ENCODE measurements around the gene RNASE13. TPM values are rescaled to one million over a fixed set of nuclear protein-coding genes. Genes with fewer than 3 reads are reported as not detected.

RNASE13 gene, protein sequence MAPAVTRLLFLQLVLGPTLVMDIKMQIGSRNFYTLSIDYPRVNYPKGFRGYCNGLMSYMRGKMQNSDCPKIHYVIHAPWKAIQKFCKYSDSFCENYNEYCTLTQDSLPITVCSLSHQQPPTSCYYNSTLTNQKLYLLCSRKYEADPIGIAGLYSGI
- not detected for total RNA-seq

DNA sequence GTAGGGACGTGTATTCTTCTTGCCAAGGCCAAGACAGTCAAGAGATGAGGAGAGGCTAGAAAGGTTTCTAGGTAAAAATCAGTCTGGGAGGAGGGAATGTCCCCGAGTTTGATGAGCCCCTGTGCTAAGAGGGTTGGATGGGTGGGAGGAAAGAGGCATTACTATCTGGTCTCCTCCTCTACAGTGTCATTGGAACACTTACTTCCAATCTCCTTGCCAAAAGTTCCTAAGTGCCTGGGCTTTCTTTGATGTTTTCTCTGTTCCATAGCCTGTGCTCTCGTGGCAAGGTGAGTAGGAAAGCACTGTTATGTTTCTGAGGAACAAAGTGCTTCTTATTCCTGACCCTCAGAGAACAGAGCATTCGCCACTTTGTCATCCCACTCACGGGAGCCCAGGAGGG is at the start of gene RNASE13:
TSS of gene RNASE13 (minus strand) at position 101 of the 400 bp plus-strand sequence. CDS start 519 bp downstream, outside the sequence.
- no peaks in the 10 kb centered on the region for H3K9me3 ChIP-seq (ENCODE audit: low read depth, low read length)
- no peaks in the 10 kb centered on the region for H3K4me1 ChIP-seq (ENCODE audit: insufficient read depth, low read length)
- no peaks in the 10 kb centered on the region for H3K27me3 ChIP-seq (ENCODE audit: insufficient read depth, low read length)
- no peak within 1 kb of the TSS for H3K4me3 ChIP-seq (ENCODE audit: low read length)

DNA sequence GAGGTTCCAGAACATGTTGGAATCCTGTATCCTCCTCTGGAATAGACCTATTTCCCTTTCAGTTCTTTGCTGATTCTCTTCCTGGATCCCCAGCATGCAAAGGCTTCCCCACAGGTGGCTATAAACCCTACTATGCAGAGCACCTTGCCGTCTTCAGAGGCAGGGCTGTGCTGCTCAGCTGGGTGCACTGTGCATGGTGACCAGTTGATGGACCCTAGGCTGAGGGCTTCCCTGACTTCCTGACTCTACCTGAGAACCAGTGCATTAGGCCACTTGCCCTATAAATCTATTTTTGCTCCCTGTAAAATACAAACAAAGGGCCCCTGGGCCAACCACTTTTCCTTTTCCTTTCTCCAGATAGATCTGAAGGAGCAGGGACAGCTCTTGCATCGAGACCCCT is 49.8 kb upstream of the RNASE13 start:
- no peaks in the 10 kb centered on the region for H3K9me3 ChIP-seq (ENCODE audit: low read depth, low read length)
- H3K4me3 ChIP-seq (ENCODE audit: low read length), result no peak overlapping the region
- no peaks in the 10 kb centered on the region for H3K27me3 ChIP-seq (ENCODE audit: insufficient read depth, low read length)
- peaks cover 46% of the 10 kb centered on the region for H3K4me1 ChIP-seq (ENCODE audit: insufficient read depth, low read length)

DNA sequence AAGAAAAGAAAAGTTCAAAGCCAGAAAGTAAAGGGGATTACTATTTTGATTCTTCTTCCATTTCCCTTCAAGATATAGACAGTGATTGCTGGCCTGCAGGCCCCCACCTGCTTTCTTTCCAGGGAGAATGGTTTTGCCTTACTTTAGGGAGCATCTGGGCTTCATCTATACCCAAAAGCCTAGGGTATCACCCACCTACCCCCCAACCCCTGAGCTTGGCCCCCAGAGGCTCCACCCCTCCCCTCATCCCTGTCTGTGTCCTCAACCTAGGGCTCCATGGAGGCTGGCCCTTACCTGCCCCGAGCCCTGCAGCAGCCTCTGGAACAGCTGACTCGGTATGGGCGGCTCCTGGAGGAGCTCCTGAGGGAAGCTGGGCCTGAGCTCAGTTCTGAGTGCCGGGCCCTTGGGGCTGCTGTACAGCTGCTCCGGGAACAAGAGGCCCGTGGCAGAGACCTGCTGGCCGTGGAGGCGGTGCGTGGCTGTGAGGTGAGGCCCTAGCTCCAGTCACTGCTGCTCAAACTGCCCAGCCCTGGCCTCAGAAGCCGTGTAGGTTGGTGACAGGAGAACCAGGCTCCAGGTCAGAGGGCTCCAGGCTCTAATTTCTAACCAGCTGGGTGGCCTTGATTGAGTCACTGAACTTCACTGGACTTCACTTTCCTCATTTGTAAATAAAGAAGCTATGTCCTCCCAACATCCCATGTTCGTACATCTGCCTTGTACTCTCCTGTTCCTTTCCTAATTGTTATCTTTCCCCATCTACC is 49.1 kb upstream of the RNASE13 start:
- Histone ChIP-seq H3K27me3 (ENCODE audit: insufficient read depth, low read length) (no peaks in the 10 kb centered on the region), H3K4me1 (ENCODE audit: insufficient read depth, low read length) (peaks cover 46% of the 10 kb centered on the region), H3K4me3 (ENCODE audit: low read length) (no peak overlapping the region), H3K9me3 (ENCODE audit: low read depth, low read length) (no peaks in the 10 kb centered on the region)

DNA sequence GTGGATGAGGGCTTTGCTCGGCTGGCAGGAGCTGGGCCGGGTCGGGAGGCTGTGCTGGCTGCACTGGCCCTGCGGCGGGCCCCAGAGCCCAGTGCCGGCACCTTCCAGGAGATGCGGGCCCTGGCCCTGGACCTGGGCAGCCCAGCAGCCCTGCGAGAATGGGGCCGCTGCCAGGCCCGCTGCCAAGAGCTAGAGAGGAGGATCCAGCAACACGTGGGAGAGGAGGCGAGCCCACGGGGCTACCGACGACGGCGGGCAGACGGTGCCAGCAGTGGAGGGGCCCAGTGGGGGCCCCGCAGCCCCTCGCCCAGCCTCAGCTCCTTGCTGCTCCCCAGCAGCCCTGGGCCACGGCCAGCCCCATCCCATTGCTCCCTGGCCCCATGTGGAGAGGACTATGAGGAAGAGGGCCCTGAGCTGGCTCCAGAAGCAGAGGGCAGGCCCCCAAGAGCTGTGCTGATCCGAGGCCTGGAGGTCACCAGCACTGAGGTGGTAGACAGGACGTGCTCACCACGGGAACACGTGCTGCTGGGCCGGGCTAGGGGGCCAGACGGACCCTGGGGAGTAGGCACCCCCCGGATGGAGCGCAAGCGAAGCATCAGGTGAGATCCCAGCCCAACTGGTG is 47.0 kb upstream of the RNASE13 start:
- Histone ChIP-seq H3K4me3 (ENCODE audit: low read length) (no peak overlapping the region), H3K4me1 (ENCODE audit: insufficient read depth, low read length) (peaks cover 25% of the 10 kb centered on the region), H3K27me3 (ENCODE audit: insufficient read depth, low read length) (no peaks in the 10 kb centered on the region), H3K9me3 (ENCODE audit: low read depth, low read length) (no peaks in the 10 kb centered on the region)

DNA sequence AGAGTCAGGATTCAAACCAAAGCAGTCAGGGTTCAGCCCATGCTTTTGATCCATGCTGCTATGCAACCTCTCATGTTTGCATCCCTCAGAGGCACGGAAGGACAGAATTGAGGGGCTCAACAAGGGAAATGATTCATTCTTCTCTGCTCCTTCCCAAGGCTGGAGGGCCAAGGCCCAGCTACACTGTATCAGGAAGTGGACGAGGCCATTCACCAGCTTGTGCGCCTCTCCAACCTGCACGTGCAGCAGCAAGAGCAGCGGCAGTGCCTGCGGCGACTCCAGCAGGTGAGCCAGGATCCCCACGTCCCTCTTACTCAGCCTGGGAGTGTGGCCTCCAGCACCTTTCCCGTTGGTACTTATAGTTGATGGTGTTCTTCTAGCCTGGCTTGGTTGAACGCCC is 44.1 kb upstream of the RNASE13 start:
- no peak overlapping the region for H3K4me3 ChIP-seq (ENCODE audit: low read length)
- H3K4me1 ChIP-seq (ENCODE audit: insufficient read depth, low read length), result no peaks in the 10 kb centered on the region
- H3K9me3 ChIP-seq (ENCODE audit: low read depth, low read length), result no peaks in the 10 kb centered on the region
- no peaks in the 10 kb centered on the region for H3K27me3 ChIP-seq (ENCODE audit: insufficient read depth, low read length)

DNA sequence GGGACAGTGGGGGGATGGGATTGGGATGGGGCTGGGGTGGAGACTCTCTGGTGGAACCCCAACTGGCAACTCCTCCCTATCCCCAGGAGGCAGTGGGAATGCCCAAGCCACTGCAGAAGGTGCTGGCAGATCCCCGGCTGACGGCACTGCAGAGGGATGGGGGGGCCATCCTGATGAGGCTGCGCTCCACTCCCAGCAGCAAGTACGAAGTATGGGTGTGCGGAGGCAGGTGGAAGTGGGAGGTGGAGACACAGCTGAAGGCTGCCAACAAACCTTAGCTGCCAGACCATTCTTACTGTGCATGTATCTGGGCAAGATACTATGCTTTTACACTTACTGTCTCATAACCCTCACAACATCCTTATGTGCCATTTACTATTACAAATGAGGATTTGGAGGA is 43.7 kb upstream of the RNASE13 start:
- H3K9me3 ChIP-seq (ENCODE audit: low read depth, low read length), result no peaks in the 10 kb centered on the region
- no peak overlapping the region for H3K4me3 ChIP-seq (ENCODE audit: low read length)
- no peaks in the 10 kb centered on the region for H3K4me1 ChIP-seq (ENCODE audit: insufficient read depth, low read length)
- no peaks in the 10 kb centered on the region for H3K27me3 ChIP-seq (ENCODE audit: insufficient read depth, low read length)

DNA sequence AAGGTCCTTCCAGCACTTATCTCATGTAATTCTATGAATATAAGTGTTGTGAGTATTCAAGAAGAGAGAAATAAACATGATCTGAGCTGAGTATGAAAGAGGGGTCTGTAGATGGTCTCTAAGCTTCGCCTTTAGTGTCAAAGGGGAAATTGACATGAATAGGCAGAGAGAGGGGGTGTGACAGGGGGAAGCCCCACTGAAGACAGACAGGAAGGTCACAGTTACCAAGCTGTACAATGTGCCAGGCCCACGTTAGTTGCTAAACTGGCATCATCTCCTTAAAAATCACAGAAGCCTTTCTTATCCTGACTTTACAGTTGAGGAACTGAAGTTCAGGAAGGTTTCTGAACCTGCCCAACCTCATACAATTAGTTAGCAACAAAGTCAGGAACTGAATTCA is 43.1 kb upstream of the RNASE13 start:
- Histone ChIP-seq H3K9me3 (ENCODE audit: low read depth, low read length) (no peaks in the 10 kb centered on the region), H3K27me3 (ENCODE audit: insufficient read depth, low read length) (no peaks in the 10 kb centered on the region), H3K4me1 (ENCODE audit: insufficient read depth, low read length) (peaks cover 6% of the 10 kb centered on the region), H3K4me3 (ENCODE audit: low read length) (no peak overlapping the region)

DNA sequence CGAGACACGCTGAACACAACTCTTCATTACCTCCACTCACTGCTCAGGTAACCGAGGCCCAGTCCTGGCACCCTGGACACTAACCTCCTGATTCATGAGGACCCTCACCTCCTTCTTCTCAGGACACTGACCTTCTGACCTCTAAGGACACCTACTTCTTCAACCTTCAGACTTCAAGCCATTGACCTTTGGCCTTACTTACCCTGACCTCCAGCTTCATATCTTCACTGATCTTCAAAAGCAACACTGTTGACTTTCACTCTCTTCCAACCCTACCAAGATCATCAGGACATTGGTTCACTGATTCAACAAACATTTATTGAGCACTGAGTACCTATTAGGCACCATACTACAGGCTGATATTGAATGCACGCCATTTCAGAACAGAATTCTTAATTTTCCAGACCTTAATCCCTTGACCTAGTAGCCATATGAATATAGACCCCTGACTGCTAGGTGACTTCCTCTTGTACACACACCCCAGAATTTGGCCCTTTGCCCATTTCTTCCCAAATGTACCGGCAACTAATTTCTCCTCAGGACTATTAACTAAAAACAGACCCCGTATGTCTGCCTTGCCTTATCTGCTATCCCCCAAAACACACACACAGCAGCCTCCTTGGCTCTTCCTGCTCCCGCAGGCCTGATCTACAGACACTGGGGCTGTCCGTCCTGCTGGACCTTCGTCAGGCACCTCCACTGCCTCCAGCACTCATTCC is 41.3 kb upstream of the RNASE13 start:
- peaks cover 2% of the 10 kb centered on the region for H3K27me3 ChIP-seq (ENCODE audit: insufficient read depth, low read length)
- no peaks in the 10 kb centered on the region for H3K9me3 ChIP-seq (ENCODE audit: low read depth, low read length)
- H3K4me3 ChIP-seq (ENCODE audit: low read length), result no peak overlapping the region
- H3K4me1 ChIP-seq (ENCODE audit: insufficient read depth, low read length), result peaks cover 23% of the 10 kb centered on the region

DNA sequence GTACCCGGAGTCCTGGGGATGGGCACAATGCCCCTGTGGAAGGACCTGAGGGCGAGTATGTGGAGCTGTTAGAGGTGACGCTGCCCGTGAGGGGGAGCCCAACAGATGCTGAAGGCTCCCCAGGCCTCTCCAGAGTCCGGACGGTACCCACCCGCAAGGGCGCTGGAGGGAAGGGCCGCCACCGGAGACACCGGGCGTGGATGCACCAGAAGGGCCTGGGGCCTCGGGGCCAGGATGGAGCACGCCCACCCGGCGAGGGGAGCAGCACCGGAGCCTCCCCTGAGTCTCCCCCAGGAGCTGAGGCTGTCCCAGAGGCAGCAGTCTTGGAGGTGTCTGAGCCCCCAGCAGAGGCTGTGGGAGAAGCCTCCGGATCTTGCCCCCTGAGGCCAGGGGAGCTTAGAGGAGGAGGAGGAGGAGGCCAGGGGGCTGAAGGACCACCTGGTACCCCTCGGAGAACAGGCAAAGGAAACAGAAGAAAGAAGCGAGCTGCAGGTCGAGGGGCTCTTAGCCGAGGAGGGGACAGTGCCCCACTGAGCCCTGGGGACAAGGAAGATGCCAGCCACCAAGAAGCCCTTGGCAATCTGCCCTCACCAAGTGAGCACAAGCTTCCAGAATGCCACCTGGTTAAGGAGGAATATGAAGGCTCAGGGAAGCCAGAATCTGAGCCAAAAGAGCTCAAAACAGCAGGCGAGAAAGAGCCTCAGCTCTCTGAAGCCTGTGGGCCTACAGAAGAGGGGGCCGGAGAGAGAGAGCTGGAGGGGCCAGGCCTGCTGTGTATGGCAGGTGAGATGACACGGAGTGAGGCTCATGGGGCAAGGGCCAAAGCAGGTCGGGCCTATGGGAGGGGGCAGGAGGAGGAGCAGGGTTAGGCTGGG is 40.0 kb upstream of the RNASE13 start:
- H3K4me1 ChIP-seq (ENCODE audit: insufficient read depth, low read length), result peaks cover 32% of the 10 kb centered on the region

DNA sequence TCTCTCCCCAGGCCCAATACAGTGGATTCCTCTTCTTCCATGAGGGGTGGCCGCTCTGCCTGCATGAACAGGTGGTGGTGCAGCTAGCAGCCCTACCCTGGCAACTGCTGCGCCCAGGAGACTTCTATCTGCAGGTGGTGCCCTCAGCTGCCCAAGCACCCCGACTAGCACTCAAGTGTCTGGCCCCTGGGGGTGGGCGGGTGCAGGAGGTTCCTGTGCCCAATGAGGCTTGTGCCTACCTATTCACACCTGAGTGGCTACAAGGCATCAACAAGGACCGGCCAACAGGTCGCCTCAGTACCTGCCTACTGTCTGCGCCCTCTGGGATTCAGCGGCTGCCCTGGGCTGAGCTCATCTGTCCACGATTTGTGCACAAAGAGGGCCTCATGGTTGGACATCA is 39.3 kb upstream of the RNASE13 start:
- Histone ChIP-seq H3K9me3 (ENCODE audit: low read depth, low read length) (no peaks in the 10 kb centered on the region), H3K4me1 (ENCODE audit: insufficient read depth, low read length) (peaks cover 39% of the 10 kb centered on the region), H3K4me3 (ENCODE audit: low read length) (no peak overlapping the region), H3K27me3 (ENCODE audit: insufficient read depth, low read length) (peaks cover 17% of the 10 kb centered on the region)

More for the DNA sequence above, 40.0 kb upstream of the RNASE13 start:
- Histone ChIP-seq H3K4me3 (ENCODE audit: low read length) (no peak overlapping the region), H3K27me3 (ENCODE audit: insufficient read depth, low read length) (peaks cover 10% of the 10 kb centered on the region), H3K9me3 (ENCODE audit: low read depth, low read length) (no peaks in the 10 kb centered on the region)

DNA sequence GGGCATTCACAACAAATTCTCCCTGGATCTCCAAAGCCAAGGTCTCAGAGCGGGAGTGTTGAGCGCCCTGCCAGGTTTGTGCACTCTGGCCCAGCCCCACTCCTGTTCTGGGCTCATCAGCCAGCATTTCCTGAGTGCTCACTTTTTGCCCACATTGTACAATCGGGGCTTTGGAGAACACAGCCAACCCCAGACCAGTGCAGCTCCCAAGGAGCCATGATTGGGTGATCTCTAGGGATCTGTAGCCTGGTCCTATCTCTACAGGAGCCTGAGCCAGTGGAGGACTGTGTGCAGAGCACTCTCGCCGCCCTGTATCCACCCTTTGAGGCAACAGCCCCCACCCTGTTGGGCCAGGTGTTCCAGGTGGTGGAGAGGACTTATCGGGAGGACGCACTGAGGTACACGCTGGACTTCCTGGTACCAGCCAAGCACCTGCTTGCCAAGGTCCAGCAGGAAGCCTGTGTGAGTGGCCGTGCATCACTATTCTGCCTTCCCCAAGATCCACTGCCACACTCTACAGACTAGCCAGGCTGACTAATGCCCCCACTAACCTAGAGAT is 38.3 kb upstream of the RNASE13 start:
- Histone ChIP-seq H3K4me3 (ENCODE audit: low read length) (no peak overlapping the region), H3K27me3 (ENCODE audit: insufficient read depth, low read length) (peaks cover 25% of the 10 kb centered on the region)

DNA sequence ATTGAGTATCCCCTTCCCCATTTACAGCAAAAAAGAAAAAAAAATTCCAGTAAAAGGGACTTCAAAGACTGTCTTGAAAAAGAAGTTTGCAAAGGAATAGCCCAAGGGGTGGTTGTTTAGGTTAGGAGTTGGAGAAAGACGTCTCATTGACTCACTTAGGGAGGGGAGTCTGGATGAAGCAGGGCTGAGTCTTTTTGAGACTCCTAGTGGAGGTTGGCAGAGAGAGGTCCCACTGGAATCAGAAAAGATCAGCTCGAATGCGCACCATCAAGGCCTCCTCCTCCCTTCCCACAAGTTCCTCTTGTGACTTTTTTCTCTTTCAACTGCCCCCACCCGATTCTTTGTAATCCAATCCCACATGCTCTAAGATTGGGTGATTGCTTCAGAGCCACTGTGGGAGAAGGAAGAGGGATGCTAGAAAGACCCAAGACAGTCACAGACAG is 37.4 kb upstream of the RNASE13 start:
- H3K4me3 ChIP-seq (ENCODE audit: low read length), result peak overlapping the region; percentile 49
- peaks cover 32% of the 10 kb centered on the region for H3K27me3 ChIP-seq (ENCODE audit: insufficient read depth, low read length)
- peaks cover 45% of the 10 kb centered on the region for H3K4me1 ChIP-seq (ENCODE audit: insufficient read depth, low read length)
- no peaks in the 10 kb centered on the region for H3K9me3 ChIP-seq (ENCODE audit: low read depth, low read length)

More for the DNA sequence above, 38.3 kb upstream of the RNASE13 start:
- H3K4me1 ChIP-seq (ENCODE audit: insufficient read depth, low read length), result peaks cover 45% of the 10 kb centered on the region
- H3K9me3 ChIP-seq (ENCODE audit: low read depth, low read length), result no peaks in the 10 kb centered on the region

DNA sequence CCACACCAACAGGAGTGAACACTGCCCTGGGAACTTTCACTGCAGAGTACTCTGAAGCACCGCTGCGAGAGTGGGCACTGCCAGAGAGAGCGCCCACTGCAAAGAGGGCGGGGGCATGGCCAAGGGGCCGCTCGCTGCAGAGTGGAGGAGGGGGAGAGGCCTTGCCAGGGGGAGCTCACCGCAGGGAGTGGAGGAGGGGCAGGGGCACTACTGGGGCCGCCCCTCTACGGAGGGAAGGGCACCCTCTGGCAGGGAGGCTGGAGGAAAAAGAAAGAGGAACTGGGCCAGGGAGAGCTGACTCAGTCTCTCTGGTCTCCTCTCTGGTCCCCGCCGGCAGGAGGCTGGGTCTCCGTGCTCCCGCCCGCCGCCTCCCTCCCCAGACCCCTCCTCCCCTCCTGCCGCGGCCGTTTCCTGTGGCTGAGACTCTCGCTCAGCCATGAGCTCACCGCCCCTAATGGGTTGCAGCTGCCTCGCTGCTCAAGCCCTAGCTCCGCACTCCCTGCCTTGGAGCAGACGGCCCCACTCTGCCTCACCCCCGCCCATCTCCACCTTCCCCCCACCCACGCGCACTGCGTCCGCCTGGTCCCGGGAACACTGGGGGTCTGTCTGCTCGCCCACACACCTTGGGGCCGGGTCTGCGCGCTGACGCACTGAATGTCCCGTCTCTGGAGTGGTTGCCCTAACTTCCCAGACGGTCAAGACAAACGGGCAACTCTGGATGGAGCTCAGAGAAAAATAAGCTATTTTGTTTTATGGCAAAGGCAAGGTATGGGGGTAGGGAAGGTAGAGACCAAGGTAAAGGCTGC is 36.8 kb upstream of the RNASE13 start:
- Histone ChIP-seq H3K4me1 (ENCODE audit: insufficient read depth, low read length) (peaks cover 45% of the 10 kb centered on the region), H3K9me3 (ENCODE audit: low read depth, low read length) (no peaks in the 10 kb centered on the region), H3K27me3 (ENCODE audit: insufficient read depth, low read length) (peaks cover 34% of the 10 kb centered on the region), H3K4me3 (ENCODE audit: low read length) (peak overlapping the region; percentile 49)
